Measurements from ENCODE around the gene TNFRSF1B.

Gene TNFRSF1B

GRCh38 chr1:12200208-12200607 is 33.4 kb downstream of the TNFRSF1B start:
- TF ChIP-seq CTCF (IDR thresholded peaks at IDR 0.05; ENCODE audit: low read depth, low read length, missing control alignments): no peak
- no peak for DNase-seq (ENCODE audit: low read depth)
- in situ Hi-C loops (cut with HindIII; ENCODE audit: low sequenced_read_pairs): no loop called here
- H3K4me3 ChIP-seq (ENCODE audit: low read depth, low read length): no peak overlapping the region

GRCh38 chr1:12201352-12202189 is 34.8 kb downstream of the TNFRSF1B start:
- no peak for TF ChIP-seq CTCF (IDR thresholded peaks at IDR 0.05; ENCODE audit: low read depth, low read length, missing control alignments)
- in situ Hi-C loops (cut with HindIII; ENCODE audit: low sequenced_read_pairs): no loop called here
- DNase-seq (ENCODE audit: low read depth): no peak
- no peak overlapping the region for H3K4me3 ChIP-seq (ENCODE audit: low read depth, low read length)

GRCh38 chr1:12202190-12202497 is 35.4 kb downstream of the TNFRSF1B start:
- no peak overlapping the region for H3K4me3 ChIP-seq (ENCODE audit: low read depth, low read length)
- in situ Hi-C loops (cut with HindIII; ENCODE audit: low sequenced_read_pairs): no loop called here
- DNase-seq (ENCODE audit: low read depth): no peak
- TF ChIP-seq CTCF (IDR thresholded peaks at IDR 0.05; ENCODE audit: low read depth, low read length, missing control alignments): no peak

GRCh38 chr1:12202577-12202976 is 35.8 kb downstream of the TNFRSF1B start:
- DNase-seq (ENCODE audit: low read depth): no peak
- no peak overlapping the region for H3K4me3 ChIP-seq (ENCODE audit: low read depth, low read length)
- in situ Hi-C loops (cut with HindIII; ENCODE audit: low sequenced_read_pairs): no loop called here
- no peak for TF ChIP-seq CTCF (IDR thresholded peaks at IDR 0.05; ENCODE audit: low read depth, low read length, missing control alignments)

- no peak for DNase-seq (ENCODE audit: low read depth)
- in situ Hi-C loops (cut with HindIII; ENCODE audit: low sequenced_read_pairs): no loop called here
- H3K4me3 ChIP-seq (ENCODE audit: low read depth, low read length): no peak overlapping the region
- TF ChIP-seq CTCF (IDR thresholded peaks at IDR 0.05; ENCODE audit: low read depth, low read length, missing control alignments): no peak
Observed at GRCh38 chr1:12203216-12204007, 36.6 kb downstream of the TNFRSF1B start.

- in situ Hi-C loops (cut with HindIII; ENCODE audit: low sequenced_read_pairs): no loop called here
- no peak for DNase-seq (ENCODE audit: low read depth)
- TF ChIP-seq CTCF (IDR thresholded peaks at IDR 0.05; ENCODE audit: low read depth, low read length, missing control alignments): no peak
- no peak overlapping the region for H3K4me3 ChIP-seq (ENCODE audit: low read depth, low read length)
Observed at GRCh38 chr1:12204140-12204539, 37.3 kb downstream of the TNFRSF1B start.

Data from astrocyte of the cerebellum (primary cell).